ENCODE results near the gene OLFM1.

DNA sequence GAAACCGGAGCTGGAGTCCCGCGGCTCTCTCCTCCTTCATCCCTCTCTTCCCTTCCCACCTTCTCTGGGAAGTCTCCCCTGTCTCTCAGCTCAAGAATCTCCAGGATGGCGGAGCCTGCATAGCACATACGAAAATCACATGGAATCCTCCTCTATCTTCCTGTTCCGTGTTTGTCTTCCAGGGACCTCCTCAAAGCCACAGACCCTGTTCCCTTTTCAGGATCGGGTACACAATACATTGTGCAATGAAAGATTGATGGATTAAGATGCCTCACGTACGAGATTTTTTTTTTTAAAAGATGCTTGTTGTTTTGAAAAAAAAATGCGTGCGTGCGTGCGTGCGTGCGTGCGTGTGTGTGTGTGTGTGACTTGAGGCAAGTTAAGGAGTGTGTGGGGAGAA, 46.6 kb upstream of the OLFM1 start:
- no peak for TF ChIP-seq POLR2A (IDR thresholded peaks at IDR 0.05)
- TF ChIP-seq, protein P1, sequence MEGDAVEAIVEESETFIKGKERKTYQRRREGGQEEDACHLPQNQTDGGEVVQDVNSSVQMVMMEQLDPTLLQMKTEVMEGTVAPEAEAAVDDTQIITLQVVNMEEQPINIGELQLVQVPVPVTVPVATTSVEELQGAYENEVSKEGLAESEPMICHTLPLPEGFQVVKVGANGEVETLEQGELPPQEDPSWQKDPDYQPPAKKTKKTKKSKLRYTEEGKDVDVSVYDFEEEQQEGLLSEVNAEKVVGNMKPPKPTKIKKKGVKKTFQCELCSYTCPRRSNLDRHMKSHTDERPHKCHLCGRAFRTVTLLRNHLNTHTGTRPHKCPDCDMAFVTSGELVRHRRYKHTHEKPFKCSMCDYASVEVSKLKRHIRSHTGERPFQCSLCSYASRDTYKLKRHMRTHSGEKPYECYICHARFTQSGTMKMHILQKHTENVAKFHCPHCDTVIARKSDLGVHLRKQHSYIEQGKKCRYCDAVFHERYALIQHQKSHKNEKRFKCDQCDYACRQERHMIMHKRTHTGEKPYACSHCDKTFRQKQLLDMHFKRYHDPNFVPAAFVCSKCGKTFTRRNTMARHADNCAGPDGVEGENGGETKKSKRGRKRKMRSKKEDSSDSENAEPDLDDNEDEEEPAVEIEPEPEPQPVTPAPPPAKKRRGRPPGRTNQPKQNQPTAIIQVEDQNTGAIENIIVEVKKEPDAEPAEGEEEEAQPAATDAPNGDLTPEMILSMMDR (IDR thresholded peaks at IDR 0.05): no peak

Measured in body of pancreas (tissue), 4 donors.